HCT116 (cell line): ENCODE measurements around the gene KIAA0930. TPM values are rescaled to one million over a fixed set of nuclear protein-coding genes. Genes with fewer than 3 reads are reported as not detected.

Source experiments
- ATAC-seq: fragments of 200-7000 bp; cut with Tn5 transposase; 2 replicates; pipeline ENCODE4 v1.9.1; 2020; ENCODE audit warnings: mild to moderate bottlenecking, moderate library complexity
- BruUV-seq: library from RNA; stranded (reverse); fragments of 400-500 nt; replicated peaks from 2 replicates; lab custom pipeline; 2021; lab: Mats Ljungman, UMichigan
- CTCF ChIA-PET: fragments of 300-600 bp; sonication (Branson Sonifier 250); formaldehyde crosslinking; loops from one replicate; lab custom pipeline; 2021; ENCODE audit warnings: antibody characterized with exemption; lab: Charles Lee
- POLR2A ChIA-PET: fragments of 300-600, 350-600 bp; sonication (Branson Sonifier 250); formaldehyde crosslinking; loops from one replicate; lab custom pipeline; 2021; ENCODE audit warnings: antibody characterized with exemption; lab: Charles Lee
- RAD21 ChIA-PET, 2 experiments: fragments of 300-600 bp; sonication (Branson Sonifier 250); formaldehyde crosslinking; loops; one replicate each; lab custom pipeline; 2023; ENCODE audit warnings: low total read pairs in 2 of 2; ENCODE audit not compliant: uncharacterized antibody in 2 of 2, unreplicated experiment in 2 of 2, low non-redundant PET in 1 of 2; lab: Charles Lee
- DNase-seq: peaks from one replicate; pipeline ENCODE4 v3.0.0-alpha.2; 2010; ENCODE audit warnings: low read depth, low spot score
- H2AFZ ChIP-seq: fragments of 200-600 bp; shearing (Covaris generic), sonication (generic); 2 replicates; pipeline ENCODE4 v1.6.1; 2017; ENCODE audit warnings: low read depth, mixed run types, mixed read lengths, antibody characterized with exemption, low read length; ENCODE audit not compliant: poor library complexity, severe bottlenecking
- H3K27ac ChIP-seq: 2 replicates; pipeline ENCODE4 v1.5.1; 2012; ENCODE audit warnings: low read depth, low read length
- H3K27me3 ChIP-seq: fragments of 200-600 bp; sonication (generic); 2 replicates; pipeline ENCODE4 v1.6.1; 2016; ENCODE audit warnings: mixed run types, low read length, mixed read lengths; ENCODE audit not compliant: insufficient read depth
- H3K36me3 ChIP-seq, 2 experiments: fragments of 200-500 bp in 1 of 2; fragments of 200-600 bp in 1 of 2; sonication (Bioruptor generic) in 1 of 2; sonication (generic) in 1 of 2; 2 replicates each; pipeline versions ENCODE4 v1.5.1 to v1.6.1; 2014 to 2016; ENCODE audit warnings: low read length in 2 of 2, inconsistent platforms in 1 of 2, mixed read lengths in 1 of 2, mixed run types in 1 of 2; ENCODE audit not compliant: insufficient read depth in 2 of 2, control insufficient read depth in 1 of 2
- H3K4me1 ChIP-seq, 2 experiments: fragments of 200-600 bp in 1 of 2; sonication (generic) in 1 of 2; 2 replicates each; pipeline versions ENCODE4 v1.5.1 to v1.6.1; 2012 to 2017; ENCODE audit warnings: low read length in 2 of 2, inconsistent platforms in 1 of 2, mild to moderate bottlenecking in 1 of 2, mixed read lengths in 1 of 2, mixed run types in 1 of 2, moderate library complexity in 1 of 2; ENCODE audit not compliant: insufficient read depth in 2 of 2, control insufficient read depth in 1 of 2
- H3K4me2 ChIP-seq: fragments of 200-600 bp; sonication (generic); 2 replicates; pipeline ENCODE4 v1.6.1; 2017; ENCODE audit warnings: mixed run types, low read length, mixed read lengths
- H3K4me3 ChIP-seq, 2 experiments: fragments of 200-600 bp in 1 of 2; sonication (generic) in 1 of 2; replicated peaks in 1 of 2; 2 replicates each; pipeline ENCODE4 v1.5.1; 2011 to 2016; ENCODE audit warnings: low read length in 2 of 2, control low read depth in 1 of 2, low read depth in 1 of 2, mild to moderate bottlenecking in 1 of 2, mixed read lengths in 1 of 2, mixed run types in 1 of 2
- H3K79me2 ChIP-seq: fragments of 200-600 bp; sonication (generic); 2 replicates; pipeline ENCODE4 v1.6.1; 2017; ENCODE audit warnings: mild to moderate bottlenecking, mixed run types, low read length, moderate library complexity, mixed read lengths; ENCODE audit not compliant: insufficient read depth
- H3K9ac ChIP-seq: fragments of 200-600 bp; sonication (generic); 2 replicates; pipeline ENCODE4 v1.6.1; 2016; ENCODE audit warnings: low read length, mixed read lengths
- H3K9me2 ChIP-seq: fragments of 200-600 bp; sonication (generic), shearing (Covaris generic); 2 replicates; pipeline ENCODE4 v1.6.1; 2017; ENCODE audit warnings: mixed run types, mild to moderate bottlenecking, moderate library complexity; ENCODE audit not compliant: insufficient read depth
- H3K9me3 ChIP-seq, 2 experiments: fragments of 200-500 bp in 1 of 2; fragments of 200-600 bp in 1 of 2; sonication (Bioruptor generic) in 1 of 2; sonication (generic) in 1 of 2; 2 replicates each; pipeline ENCODE4 v1.6.1; 2014 to 2017; ENCODE audit warnings: low read length in 2 of 2, mixed read lengths in 2 of 2, inconsistent platforms in 1 of 2, low read depth in 1 of 2, mild to moderate bottlenecking in 1 of 2, mixed run types in 1 of 2, moderate library complexity in 1 of 2; ENCODE audit not compliant: control insufficient read depth in 1 of 2, insufficient read depth in 1 of 2
- H4K20me1 ChIP-seq: fragments of 200-600 bp; sonication (generic), shearing (Covaris generic); 2 replicates; pipeline ENCODE4 v1.6.1; 2017; ENCODE audit warnings: mixed run types, mild to moderate bottlenecking, moderate library complexity; ENCODE audit not compliant: insufficient read depth
- ATF3 ChIP-seq: IDR thresholded peaks from 2 replicates; pipeline ENCODE4 v1.6.1; 2012
- CEBPB ChIP-seq: IDR thresholded peaks from 2 replicates; pipeline ENCODE4 v1.6.1; 2012; ENCODE audit warnings: low read depth
- CTCF ChIP-seq, 3 experiments: fragments of 200-600 bp in 1 of 3; sonication (generic) in 1 of 3; IDR thresholded peaks in 2 of 3; conservative IDR thresholded peaks in 1 of 3; 2 replicates each; pipeline ENCODE4 v1.5.1; 2012 to 2017; ENCODE audit warnings: low read depth in 2 of 3, low read length in 2 of 3, antibody characterized with exemption in 1 of 3, borderline replicate concordance in 1 of 3, control low read depth in 1 of 3, mild to moderate bottlenecking in 1 of 3, mixed read lengths in 1 of 3, mixed run types in 1 of 3, moderate library complexity in 1 of 3; ENCODE audit not compliant: insufficient read depth in 1 of 3
- ELF1 ChIP-seq: IDR thresholded peaks from 2 replicates; pipeline ENCODE4 v1.6.1; 2012; ENCODE audit warnings: low read depth, borderline replicate concordance
- EZH2 ChIP-seq: fragments of 200-600 bp; sonication (generic); IDR thresholded peaks from 2 replicates; pipeline ENCODE4 v1.6.1; 2017; ENCODE audit warnings: antibody characterized with exemption, mixed run types
- JUND ChIP-seq: IDR thresholded peaks from 2 replicates; pipeline ENCODE4 v1.6.1; 2012
- POLR2A ChIP-seq: IDR thresholded peaks from 2 replicates; pipeline ENCODE4 v1.7.0; 2011; ENCODE audit warnings: borderline replicate concordance; ENCODE audit not compliant: insufficient read depth, insufficient read length; ENCODE audit errors: extremely low read depth
- POLR2AphosphoS5 ChIP-seq: IDR thresholded peaks from 2 replicates; pipeline ENCODE4 v1.6.1; 2011; ENCODE audit warnings: mild to moderate bottlenecking, low read depth, low read length, moderate library complexity
- RAD21 ChIP-seq: IDR thresholded peaks from 2 replicates; pipeline ENCODE4 v1.6.1; 2012; ENCODE audit warnings: low read depth, mild to moderate bottlenecking
- SIN3A ChIP-seq: IDR thresholded peaks from 2 replicates; pipeline ENCODE4 v1.6.1; 2012; ENCODE audit warnings: low read depth
- SP1 ChIP-seq: IDR thresholded peaks from 2 replicates; pipeline ENCODE4 v1.6.1; 2012; ENCODE audit warnings: low read depth
- ZNF274 ChIP-seq: fragments of 200-500 bp; sonication (Bioruptor generic); IDR thresholded peaks from 2 replicates; pipeline ENCODE4 v1.6.1; 2014; ENCODE audit warnings: mild to moderate bottlenecking, low read depth, low read length, inconsistent platforms
- intact Hi-C: fragments of 100-400 bp; cut with micrococcal nuclease; formaldehyde crosslinking; loops from 2 replicates; pipeline ENCODE4 v1.10.0; 2022
- total RNA-seq: library from RNA; stranded (reverse); gene quantifications from one replicate; pipeline ENCODE4 v1.2.1, GENCODE V29; 2021; ENCODE audit not compliant: unreplicated experiment
- TF ChIP-seq, protein P1 (sequence below): IDR thresholded peaks from 2 replicates; pipeline ENCODE4 v1.6.1; 2012; ENCODE audit warnings: low read depth
- TF ChIP-seq, protein P2 (sequence below): IDR thresholded peaks from 2 replicates; pipeline ENCODE4 v1.6.1; 2012

Gene KIAA0930
- total RNA-seq, 1 experiment from 2014 or later = 60.9 TPM

- no peak overlapping the region for H3K27ac ChIP-seq
- no peaks in the 10 kb centered on the region for H3K4me1 ChIP-seq
- CTCF ChIA-PET = no interaction called here
- H3K36me3 ChIP-seq = peaks cover 0 to 3% of the 10 kb centered on the region in 2 experiments; a peak in 1 of 4 replicates
- ATAC-seq (no peak), DNase-seq (no peak)
- no peaks in the 10 kb centered on the region for H3K9me2 ChIP-seq
- RAD21 ChIA-PET = no interaction called here
- H2AFZ ChIP-seq = no peak overlapping the region
- H3K4me2 ChIP-seq = no peak overlapping the region
- H3K9ac ChIP-seq = no peak overlapping the region
- intact Hi-C loops = no loop called here
- H3K9me3 ChIP-seq = no peaks in the 10 kb centered on the region
- no peaks in the 10 kb centered on the region for H3K27me3 ChIP-seq
- no peak overlapping the region for H3K4me3 ChIP-seq
- no peaks in the 10 kb centered on the region for H4K20me1 ChIP-seq
- peaks cover 8% of the 10 kb centered on the region; the same call in 1 of the 2 replicates for H3K79me2 ChIP-seq
- POLR2A ChIA-PET = no interaction called here
- TF ChIP-seq SIN3A (no peak), POLR2A (no peak)
- TF ChIP-seq, all 23 proteins: peak for 0
- no TSS peak for BruUV-seq
These were observed 29.7 kb downstream of the KIAA0930 start for GRCh38 chr22:45210991-45211390.

- H3K79me2 ChIP-seq = peaks cover 7% of the 10 kb centered on the region; the same call in 1 of the 2 replicates
- TF ChIP-seq EZH2 = no peak
- TF ChIP-seq, protein P1, sequence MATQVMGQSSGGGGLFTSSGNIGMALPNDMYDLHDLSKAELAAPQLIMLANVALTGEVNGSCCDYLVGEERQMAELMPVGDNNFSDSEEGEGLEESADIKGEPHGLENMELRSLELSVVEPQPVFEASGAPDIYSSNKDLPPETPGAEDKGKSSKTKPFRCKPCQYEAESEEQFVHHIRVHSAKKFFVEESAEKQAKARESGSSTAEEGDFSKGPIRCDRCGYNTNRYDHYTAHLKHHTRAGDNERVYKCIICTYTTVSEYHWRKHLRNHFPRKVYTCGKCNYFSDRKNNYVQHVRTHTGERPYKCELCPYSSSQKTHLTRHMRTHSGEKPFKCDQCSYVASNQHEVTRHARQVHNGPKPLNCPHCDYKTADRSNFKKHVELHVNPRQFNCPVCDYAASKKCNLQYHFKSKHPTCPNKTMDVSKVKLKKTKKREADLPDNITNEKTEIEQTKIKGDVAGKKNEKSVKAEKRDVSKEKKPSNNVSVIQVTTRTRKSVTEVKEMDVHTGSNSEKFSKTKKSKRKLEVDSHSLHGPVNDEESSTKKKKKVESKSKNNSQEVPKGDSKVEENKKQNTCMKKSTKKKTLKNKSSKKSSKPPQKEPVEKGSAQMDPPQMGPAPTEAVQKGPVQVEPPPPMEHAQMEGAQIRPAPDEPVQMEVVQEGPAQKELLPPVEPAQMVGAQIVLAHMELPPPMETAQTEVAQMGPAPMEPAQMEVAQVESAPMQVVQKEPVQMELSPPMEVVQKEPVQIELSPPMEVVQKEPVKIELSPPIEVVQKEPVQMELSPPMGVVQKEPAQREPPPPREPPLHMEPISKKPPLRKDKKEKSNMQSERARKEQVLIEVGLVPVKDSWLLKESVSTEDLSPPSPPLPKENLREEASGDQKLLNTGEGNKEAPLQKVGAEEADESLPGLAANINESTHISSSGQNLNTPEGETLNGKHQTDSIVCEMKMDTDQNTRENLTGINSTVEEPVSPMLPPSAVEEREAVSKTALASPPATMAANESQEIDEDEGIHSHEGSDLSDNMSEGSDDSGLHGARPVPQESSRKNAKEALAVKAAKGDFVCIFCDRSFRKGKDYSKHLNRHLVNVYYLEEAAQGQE = no peak
- no peak for TF ChIP-seq ATF3
- TF ChIP-seq SP1 = no peak
- TF ChIP-seq RAD21 = no peak
- TF ChIP-seq CEBPB = no peak
- TF ChIP-seq CTCF (IDR thresholded peaks at IDR 0.05 in 2 of 3, conservative IDR thresholded peaks at IDR 0.05 in 1 of 3; ENCODE audit: borderline replicate concordance in 1 of 3, insufficient read depth in 1 of 3, low read depth in 2 of 3, low read length in 2 of 3) = no peak
- TF ChIP-seq ZNF274 = no peak
- TF ChIP-seq, protein P2, sequence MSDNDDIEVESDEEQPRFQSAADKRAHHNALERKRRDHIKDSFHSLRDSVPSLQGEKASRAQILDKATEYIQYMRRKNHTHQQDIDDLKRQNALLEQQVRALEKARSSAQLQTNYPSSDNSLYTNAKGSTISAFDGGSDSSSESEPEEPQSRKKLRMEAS = no peak
- TF ChIP-seq JUND = no peak
- TF ChIP-seq ELF1 = no peak
- no peak for TF ChIP-seq POLR2AphosphoS5
These were observed 30.1 kb downstream of the KIAA0930 start for GRCh38 chr22:45210577-45210976.

More at GRCh38 chr22:45210577-45210976, 30.1 kb downstream of the KIAA0930 start:
- Histone ChIP-seq H2AFZ (no peak overlapping the region), H3K4me1 (no peaks in the 10 kb centered on the region), H3K9me2 (no peaks in the 10 kb centered on the region), H3K4me2 (no peak overlapping the region), H3K36me3 (peaks cover 0 to 3% of the 10 kb centered on the region in 2 experiments; a peak in 1 of 4 replicates), H3K27me3 (no peaks in the 10 kb centered on the region), H3K4me3 (no peak overlapping the region), H4K20me1 (no peaks in the 10 kb centered on the region), H3K9ac (no peak overlapping the region), H3K27ac (no peak overlapping the region), H3K9me3 (no peaks in the 10 kb centered on the region)
- no TSS peak for BruUV-seq
- intact Hi-C loops = no loop called here
- ChIA-PET CTCF (no interaction called here), POLR2A (no interaction called here), RAD21 (no interaction called here)
- ATAC-seq (no peak), DNase-seq (no peak)
